Muscle of leg (tissue), 11 donors: Measurements from ENCODE around the gene WARS2. TPM values are rescaled to one million over a fixed set of nuclear protein-coding genes. Genes with fewer than 3 reads are reported as not detected.
"Not testable (repeated sequence)": the region's sequence is repeated elsewhere in the genome, so short reads cannot be mapped to it uniquely, and the experiment has no call there.

Source experiments
- DNase-seq: peaks from one replicate; pipeline ENCODE4 v3.0.0; 2013
- H3K27ac ChIP-seq: one replicate; pipeline ENCODE4 v1.5.1; 2013; ENCODE audit warnings: mild to moderate bottlenecking, low read length, control low read depth
- H3K27me3 ChIP-seq: one replicate; pipeline ENCODE4 v1.6.1; 2013; ENCODE audit warnings: low read length; ENCODE audit not compliant: control insufficient read depth, insufficient read depth
- H3K36me3 ChIP-seq: one replicate; pipeline ENCODE4 v1.6.1; 2013; ENCODE audit warnings: low read length; ENCODE audit not compliant: control insufficient read depth, insufficient read depth
- H3K4me1 ChIP-seq: one replicate; pipeline ENCODE4 v1.6.1; 2013; ENCODE audit warnings: low read length; ENCODE audit not compliant: control insufficient read depth, insufficient read depth
- H3K4me3 ChIP-seq: one replicate; pipeline ENCODE4 v1.5.1; 2013; ENCODE audit warnings: low read length, control low read depth
- H3K9me3 ChIP-seq: replicated peaks from 2 replicates; pipeline ENCODE4 v1.6.1; 2013; ENCODE audit warnings: low read depth, low read length; ENCODE audit not compliant: control insufficient read depth
- WGBS: methylation state at CpG from one replicate; pipeline ENCODE4 v1.1.5; 2013; ENCODE audit warnings: missing lambda C conversion rate; ENCODE audit not compliant: insufficient coverage; 5-methylcytosine and 5-hydroxymethylcytosine counted together
- polyA plus RNA-seq, 8 donors: library from polyadenylated mRNA; unstranded; fragments of 120-200 nt; gene quantifications; one replicate each; pipeline versions ENCODE4 v1.2.1 to v1.2.3, GENCODE V29; 2013; ENCODE audit warnings: inconsistent platforms in 1 of 8, low replicate concordance in 1 of 8; ENCODE audit not compliant: insufficient read length in 8 of 8, insufficient read depth in 1 of 8
- total RNA-seq: library from RNA; stranded (reverse); fragments of 120-200 nt; gene quantifications from one replicate; pipeline ENCODE4 v1.2.4, GENCODE V29; 2013

Gene WARS2
- total and polyA plus RNA-seq, 9 donors = 16.3 to 25.8 (median 20.2) TPM

GRCh38 chr1:119163396-119163795 lies 22.9 kb upstream of the WARS2 start:
- Histone ChIP-seq H3K4me1 (peaks cover 15% of the 10 kb centered on the region), H3K36me3 (peaks cover 11% of the 10 kb centered on the region), H3K27ac (no peak overlapping the region), H3K27me3 (no peaks in the 10 kb centered on the region), H3K4me3 (no peak overlapping the region), H3K9me3 (no peaks in the 10 kb centered on the region)
- WGBS = no CpG with 5 or more reads among the region's 2 CpGs
- DNase-seq = no peak

GRCh38 chr1:119160866-119161265 lies 20.4 kb upstream of the WARS2 start:
- Histone ChIP-seq H3K36me3 (peaks cover 17% of the 10 kb centered on the region), H3K4me1 (peaks cover 15% of the 10 kb centered on the region), H3K9me3 (no peaks in the 10 kb centered on the region), H3K27me3 (no peaks in the 10 kb centered on the region), H3K27ac (peak overlapping the region; percentile 83), H3K4me3 (no peak overlapping the region)
- WGBS = no CpG with 5 or more reads among the region's 4 CpGs
- DNase-seq = peak; percentile 96

- Histone ChIP-seq H3K27me3 (no peaks in the 10 kb centered on the region), H3K4me3 (no peak overlapping the region), H3K36me3 (peaks cover 17% of the 10 kb centered on the region), H3K9me3 (no peaks in the 10 kb centered on the region), H3K4me1 (peaks cover 15% of the 10 kb centered on the region), H3K27ac (peak overlapping the region; percentile 83)
- DNase-seq = peak; percentile 29
- WGBS = no CpG with 5 or more reads among the region's 2 CpGs
These were observed 20.0 kb upstream of the WARS2 start for GRCh38 chr1:119160409-119160808.

GRCh38 chr1:119159966-119160365 lies 19.5 kb upstream of the WARS2 start:
- Histone ChIP-seq H3K27me3 (no peaks in the 10 kb centered on the region), H3K4me1 (peaks cover 15% of the 10 kb centered on the region), H3K27ac (peak overlapping the region; percentile 83), H3K36me3 (peaks cover 17% of the 10 kb centered on the region), H3K9me3 (no peaks in the 10 kb centered on the region), H3K4me3 (no peak overlapping the region)
- peak; percentile 87 for DNase-seq
- WGBS = 20% methylated on average over 2 of the region's 2 CpGs

GRCh38 chr1:119159111-119159510 lies 18.7 kb upstream of the WARS2 start:
- Histone ChIP-seq H3K36me3 (peaks cover 17% of the 10 kb centered on the region), H3K9me3 (no peaks in the 10 kb centered on the region), H3K4me1 (peaks cover 15% of the 10 kb centered on the region), H3K4me3 (no peak overlapping the region), H3K27ac (peak overlapping the region; percentile 83), H3K27me3 (no peaks in the 10 kb centered on the region)
- no CpG with 5 or more reads among the region's 2 CpGs for WGBS
- peak; percentile 57 for DNase-seq

GRCh38 chr1:119156761-119157160 lies 16.3 kb upstream of the WARS2 start:
- WGBS = 100% methylated on average over 2 of the region's 6 CpGs

GRCh38 chr1:119155069-119155468 lies 14.6 kb upstream of the WARS2 start:
- H3K27ac ChIP-seq, H3K27me3 ChIP-seq, H3K4me3 ChIP-seq, H3K4me1 ChIP-seq, H3K9me3 ChIP-seq, DNase-seq: not testable (repeated sequence)
- WGBS = no CpG with 5 or more reads among the region's 4 CpGs
- H3K36me3 ChIP-seq = peaks cover 15% of the 10 kb centered on the region

More at GRCh38 chr1:119156761-119157160, 16.3 kb upstream of the WARS2 start:
- Histone ChIP-seq H3K36me3 (peaks cover 15% of the 10 kb centered on the region), H3K4me1 (peaks cover 15% of the 10 kb centered on the region)
- DNase-seq, H3K9me3 ChIP-seq, H3K27ac ChIP-seq, H3K27me3 ChIP-seq, H3K4me3 ChIP-seq: not testable (repeated sequence)

GRCh38 chr1:119150150-119150549 lies 9.7 kb upstream of the WARS2 start:
- WGBS = no CpG with 5 or more reads among the region's 1 CpG
- H3K27me3 ChIP-seq = no peaks in the 10 kb centered on the region
- DNase-seq = no peak
- no peaks in the 10 kb centered on the region for H3K36me3 ChIP-seq
- H3K4me3 ChIP-seq = no peak overlapping the region
- no peak overlapping the region for H3K27ac ChIP-seq
- H3K9me3 ChIP-seq = no peaks in the 10 kb centered on the region
- peaks cover 5% of the 10 kb centered on the region for H3K4me1 ChIP-seq

GRCh38 chr1:119147661-119148090 lies 7.2 kb upstream of the WARS2 start:
- H3K27ac ChIP-seq = peak overlapping the region; percentile 8
- peaks cover 5% of the 10 kb centered on the region for H3K4me1 ChIP-seq
- no peaks in the 10 kb centered on the region for H3K27me3 ChIP-seq
- no peaks in the 10 kb centered on the region for H3K9me3 ChIP-seq
- peak; percentile 49 for DNase-seq
- H3K4me3 ChIP-seq = no peak overlapping the region
- H3K36me3 ChIP-seq = no peaks in the 10 kb centered on the region
- WGBS = no CpG with 5 or more reads among the region's 4 CpGs

- H3K9me3 ChIP-seq = no peaks in the 10 kb centered on the region
- peaks cover 5% of the 10 kb centered on the region for H3K4me1 ChIP-seq
- no peak for DNase-seq
- no peaks in the 10 kb centered on the region for H3K36me3 ChIP-seq
- WGBS = 90% methylated on average over 2 of the region's 4 CpGs
- H3K27me3 ChIP-seq = no peaks in the 10 kb centered on the region
- H3K27ac ChIP-seq = no peak overlapping the region
- no peak overlapping the region for H3K4me3 ChIP-seq
These were observed 6.0 kb upstream of the WARS2 start for GRCh38 chr1:119146466-119146865.

GRCh38 chr1:119144813-119145212 lies 4.4 kb upstream of the WARS2 start:
- no peaks in the 10 kb centered on the region for H3K27me3 ChIP-seq
- no peak overlapping the region for H3K27ac ChIP-seq
- no peak overlapping the region for H3K4me3 ChIP-seq
- DNase-seq = no peak
- 95% methylated on average over 4 of the region's 6 CpGs for WGBS
- H3K36me3 ChIP-seq = no peaks in the 10 kb centered on the region
- H3K4me1 ChIP-seq = peaks cover 9% of the 10 kb centered on the region
- H3K9me3 ChIP-seq = no peaks in the 10 kb centered on the region
